ENCODE data around the gene TMEM200C. TPM values are rescaled to one million over a fixed set of nuclear protein-coding genes. Genes with fewer than 3 reads are reported as not detected.

TMEM200C gene
- total and polyA plus RNA-seq, 2 donors (not counting 3 experiments of a cell fraction or from before 2014, with no cell fraction given), result 0.07 TPM; not detected in 1

DNA sequence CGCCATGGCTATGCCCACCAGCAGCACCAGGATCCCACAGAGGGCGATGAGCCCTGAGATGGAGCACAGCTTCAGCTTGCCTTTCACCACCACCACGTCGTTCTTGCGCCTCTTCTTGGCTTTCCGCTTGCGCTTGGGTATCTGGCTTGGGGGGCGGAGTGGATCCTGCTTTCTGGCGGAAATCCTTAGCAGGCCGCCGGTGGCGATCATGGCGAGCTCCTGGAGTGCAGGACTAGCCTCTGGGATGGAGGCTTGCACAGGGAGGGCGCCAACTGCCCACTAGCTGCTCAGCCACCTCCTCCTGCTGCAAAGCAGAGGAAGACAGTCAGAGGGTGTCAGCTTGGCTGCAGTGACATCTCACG lies 3.5 kb downstream of the TMEM200C start:
- BruUV-seq (replicated peaks), result no TSS peak
- peaks cover 50 to 66% of the 10 kb centered on the region in 2 experiments for H3K27me3 ChIP-seq (ENCODE audit: control insufficient read depth in 2 of 2, insufficient read depth in 2 of 2, low read length in 2 of 2)
- intact Hi-C loops (cut with micrococcal nuclease), result loop anchor here (5.0 kb wide), 1 partner anchor 165 kb away; no protein-coding TSS in a partner anchor
- dilution Hi-C loops (cut with MboI; ENCODE audit: extremely low pct_ligation_motif_present, low sequenced_read_pairs), result no loop called here
- H3K4me2 ChIP-seq (ENCODE audit: insufficient read depth, low read length), result no peak overlapping the region
- FAIRE-seq (no peak), DNase-seq (ENCODE audit: low read depth, low spot score) (no peak)
- no peaks in the 10 kb centered on the region for H3K9me1 ChIP-seq (replicated peaks; ENCODE audit: control insufficient read depth, extremely low read depth, insufficient read depth, low read length)
- H4K20me1 ChIP-seq (replicated peaks; ENCODE audit: control insufficient read depth, extremely low read depth, insufficient read depth, low read length), result no peaks in the 10 kb centered on the region
- TF ChIP-seq JUN (IDR thresholded peaks at IDR 0.05; ENCODE audit: borderline replicate concordance, insufficient read depth, insufficient read length, low read depth), result no peak
- TF ChIP-seq EZH2 (IDR thresholded peaks at IDR 0.05; ENCODE audit: borderline replicate concordance, low read depth, low read length, severe bottlenecking), result no peak
- TF ChIP-seq MYC (IDR thresholded peaks at IDR 0.05; ENCODE audit: low read depth, low read length), result no peak
- ChIA-PET CTCF (interaction anchor here (1.3 to 5.1 kb wide), 5 partner anchors 13 to 297 kb away, joined by 3 to 38 read pairs (median 16); no protein-coding TSS in a partner anchor), POLR2A (no interaction called here)
- peaks cover 3% of the 10 kb centered on the region for H3K4me1 ChIP-seq (ENCODE audit: control insufficient read depth, extremely low read depth, insufficient read depth, low read length)
- no peak overlapping the region for H3K27ac ChIP-seq (ENCODE audit: insufficient read depth, low read depth, low read length)
- H3K79me2 ChIP-seq (ENCODE audit: control insufficient read depth, insufficient read depth, low read length), result no peaks in the 10 kb centered on the region
- no peak overlapping the region for H3K4me3 ChIP-seq (replicated peaks in 1 of 3; ENCODE audit: insufficient read depth in 1 of 3, low read depth in 1 of 3, low read length in 3 of 3)
- no peak overlapping the region for H2AFZ ChIP-seq (ENCODE audit: low read depth, low read length)
- H3K9me3 ChIP-seq (replicated peaks; ENCODE audit: control insufficient read depth, insufficient read depth, low read length), result no peaks in the 10 kb centered on the region
- no peak overlapping the region for H3K9ac ChIP-seq (replicated peaks; ENCODE audit: extremely low read depth, insufficient read depth, low read length)
- no peaks in the 10 kb centered on the region for H3K36me3 ChIP-seq (ENCODE audit: control insufficient read depth in 2 of 2, extremely low read depth in 1 of 2, insufficient read depth in 2 of 2, low read length in 2 of 2)

DNA sequence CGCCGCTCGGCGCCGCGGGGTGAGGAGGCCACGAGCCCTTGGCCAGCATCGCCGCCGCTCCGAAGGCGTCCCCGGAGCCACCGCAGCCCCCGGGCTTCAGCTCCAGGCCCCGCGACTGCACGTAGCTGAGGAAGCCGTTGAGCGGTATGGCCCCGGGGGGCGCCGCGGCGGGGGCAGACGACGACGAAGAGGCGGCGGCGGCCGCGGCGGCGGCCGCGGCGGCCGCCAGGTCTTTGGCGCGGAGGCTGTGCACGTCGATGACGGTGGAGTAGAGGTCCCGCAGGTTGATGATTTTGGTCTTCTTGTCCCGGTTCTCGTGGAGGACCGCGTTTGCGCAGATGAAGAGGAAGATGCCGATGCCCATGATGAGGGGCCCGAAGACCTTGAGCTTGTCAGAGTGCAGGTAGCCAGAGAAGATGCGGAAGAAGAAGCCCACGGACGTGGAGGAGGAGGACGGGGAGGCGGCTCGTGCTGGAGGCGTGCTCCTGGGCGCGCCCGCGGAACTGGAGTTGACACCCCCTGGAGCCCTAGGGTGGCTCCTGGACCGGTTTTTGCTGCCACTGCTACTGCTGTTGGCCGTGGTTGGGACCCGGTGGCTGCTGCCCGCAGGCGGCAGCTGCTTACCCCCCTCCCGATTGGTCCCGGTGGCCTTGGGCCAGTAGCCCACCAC lies 4.0 kb downstream of the TMEM200C start:
- Histone ChIP-seq H3K9me1 (replicated peaks; ENCODE audit: control insufficient read depth, extremely low read depth, insufficient read depth, low read length) (no peaks in the 10 kb centered on the region), H3K9me3 (replicated peaks; ENCODE audit: control insufficient read depth, insufficient read depth, low read length) (no peaks in the 10 kb centered on the region), H3K27me3 (ENCODE audit: control insufficient read depth in 2 of 2, insufficient read depth in 2 of 2, low read length in 2 of 2) (peaks cover 45 to 61% of the 10 kb centered on the region in 2 experiments), H2AFZ (ENCODE audit: low read depth, low read length) (peak overlapping the region; percentile 84), H4K20me1 (replicated peaks; ENCODE audit: control insufficient read depth, extremely low read depth, insufficient read depth, low read length) (no peaks in the 10 kb centered on the region), H3K4me3 (replicated peaks in 1 of 3; ENCODE audit: insufficient read depth in 1 of 3, low read depth in 1 of 3, low read length in 3 of 3) (no peak overlapping the region), H3K9ac (replicated peaks; ENCODE audit: extremely low read depth, insufficient read depth, low read length) (no peak overlapping the region), H3K36me3 (ENCODE audit: control insufficient read depth in 2 of 2, extremely low read depth in 1 of 2, insufficient read depth in 2 of 2, low read length in 2 of 2) (no peaks in the 10 kb centered on the region), H3K79me2 (ENCODE audit: control insufficient read depth, insufficient read depth, low read length) (no peaks in the 10 kb centered on the region), H3K27ac (ENCODE audit: insufficient read depth, low read depth, low read length) (no peak overlapping the region), H3K4me2 (ENCODE audit: insufficient read depth, low read length) (peak overlapping the region; percentile 47), H3K4me1 (ENCODE audit: control insufficient read depth, extremely low read depth, insufficient read depth, low read length) (peaks cover 3% of the 10 kb centered on the region)
- TF ChIP-seq EZH2 (IDR thresholded peaks at IDR 0.05; ENCODE audit: borderline replicate concordance, low read depth, low read length, severe bottlenecking), result peak; percentile 31
- no peak for TF ChIP-seq GATA2 (IDR thresholded peaks at IDR 0.05; ENCODE audit: insufficient read depth, insufficient read length, low read depth, low read length)
- no peak for TF ChIP-seq MYC (IDR thresholded peaks at IDR 0.05; ENCODE audit: low read depth, low read length)
- POLR2A ChIA-PET, result no interaction called here
- CTCF ChIA-PET, result interaction anchor here (0.5 to 5.1 kb wide), 23 partner anchors 8 to 995 kb away, joined by 3 to 38 read pairs (median 4); no protein-coding TSS in a partner anchor
- FAIRE-seq, result no peak
- DNase-seq (ENCODE audit: low read depth, low spot score), result no peak
- dilution Hi-C loops (cut with MboI; ENCODE audit: extremely low pct_ligation_motif_present, low sequenced_read_pairs), result no loop called here
- intact Hi-C loops (cut with micrococcal nuclease), result loop anchor here (5.0 kb wide), 1 partner anchor 166 kb away; no protein-coding TSS in a partner anchor
- no TSS peak for BruUV-seq (replicated peaks)
